HepG2 (cell line): ENCODE results near the gene CDK13. TPM values are rescaled to one million over a fixed set of nuclear protein-coding genes. Genes with fewer than 3 reads are reported as not detected.

ENCODE experiments used
- BATF2 ChIP-seq: sonication (generic); formaldehyde crosslinking; IDR thresholded peaks from 2 replicates; pipeline ENCODE4 v1.8.0; 2022; ENCODE audit warnings: mild to moderate bottlenecking, missing genetic modification reagents, moderate library complexity
- FOXO4 ChIP-seq: sonication (generic); formaldehyde crosslinking; conservative IDR thresholded peaks from 2 replicates; pipeline ENCODE4 v1.8.1; 2023; ENCODE audit warnings: missing genetic modification reagents
- HOXA3 ChIP-seq: sonication (generic); formaldehyde crosslinking; IDR thresholded peaks from 2 replicates; pipeline ENCODE4 v1.5.0; 2020; ENCODE audit warnings: missing genetic modification reagents
- JUND ChIP-seq: sonication (generic); formaldehyde crosslinking; IDR thresholded peaks from 2 replicates; pipeline ENCODE4 v1.8.0; 2022; ENCODE audit warnings: mild to moderate bottlenecking, missing genetic modification reagents
- MLLT10 ChIP-seq: sonication (generic); formaldehyde crosslinking; IDR thresholded peaks from 2 replicates; pipeline ENCODE4 v1.4.0; 2020; ENCODE audit warnings: missing genetic modification reagents
- NFYC ChIP-seq: IDR thresholded peaks from 2 replicates; pipeline ENCODE4 v1.6.1; 2016; ENCODE audit warnings: missing genetic modification reagents, missing compliant biosample characterization
- RERE ChIP-seq: IDR thresholded peaks from 2 replicates; pipeline ENCODE4 v1.6.1; 2016; ENCODE audit warnings: low read depth, missing genetic modification reagents, missing compliant biosample characterization
- REXO4 ChIP-seq: sonication (generic); formaldehyde crosslinking; IDR thresholded peaks from 2 replicates; pipeline ENCODE4 v1.8.0; 2022; ENCODE audit warnings: missing genetic modification reagents, mild to moderate bottlenecking, borderline replicate concordance
- SIN3A ChIP-seq: IDR thresholded peaks from 2 replicates; pipeline ENCODE4 v1.6.1; 2011; ENCODE audit warnings: low read depth, mild to moderate bottlenecking, control low read depth, low read length, borderline replicate concordance
- SKI ChIP-seq: fragments of 450-650 bp; IDR thresholded peaks from one replicate; pipeline ENCODE4 v1.6.1; 2018; ENCODE audit warnings: mild to moderate bottlenecking; ENCODE audit not compliant: partially characterized antibody
- TRAFD1 ChIP-seq: sonication (generic); formaldehyde crosslinking; IDR thresholded peaks from 2 replicates; pipeline ENCODE4 v1.5.1; 2020; ENCODE audit warnings: missing genetic modification reagents, mild to moderate bottlenecking, borderline replicate concordance
- ZBTB37 ChIP-seq: sonication (generic); formaldehyde crosslinking; IDR thresholded peaks from 2 replicates; pipeline ENCODE4 v1.4.0; 2020; ENCODE audit warnings: mild to moderate bottlenecking, missing genetic modification reagents
- ZBTB38 ChIP-seq: sonication (generic); formaldehyde crosslinking; IDR thresholded peaks from 2 replicates; pipeline ENCODE4 v1.5.1; 2020; ENCODE audit warnings: mild to moderate bottlenecking, missing genetic modification reagents
- ZNF382 ChIP-seq: sonication (generic); formaldehyde crosslinking; IDR thresholded peaks from 2 replicates; pipeline ENCODE4 v1.5.0; 2020; ENCODE audit warnings: missing genetic modification reagents, mild to moderate bottlenecking, borderline replicate concordance
- ZNF576 ChIP-seq: sonication (generic); formaldehyde crosslinking; IDR thresholded peaks from 2 replicates; pipeline ENCODE4 v1.4.0; 2020; ENCODE audit warnings: mild to moderate bottlenecking, missing genetic modification reagents
- ZNF598 ChIP-seq: sonication (generic); formaldehyde crosslinking; IDR thresholded peaks from 2 replicates; pipeline ENCODE4 v1.5.1; 2020; ENCODE audit warnings: mild to moderate bottlenecking, missing genetic modification reagents, borderline replicate concordance
- polyA plus RNA-seq, 8 experiments: library from polyadenylated mRNA; depleted of rRNA in 3 of 8; stranded (reverse) in 7 of 8; unstranded in 1 of 8; fragments of >200 nt; fragmentation: Illumina TruSeq in 4 of 8; extraction: Trizol in 4 of 8; gene quantifications; 2 replicates each; pipeline versions ENCODE4 v1.2.1 to v1.2.3, GENCODE V29; 2011 to 2016; ENCODE audit warnings: low read depth in 4 of 8, missing spikeins in 1 of 8, mixed read lengths in 1 of 8; ENCODE audit not compliant: insufficient read depth in 1 of 8
- total RNA-seq, 5 experiments: library from RNA; depleted of rRNA; stranded (reverse); fragments of >200 nt; fragmentation: Illumina TruSeq; extraction: Trizol; gene quantifications; 2 replicates each; pipeline ENCODE4 v1.2.3, GENCODE V29; 2016; ENCODE audit warnings: low read depth in 1 of 5

The CDK13 gene
- total and polyA plus RNA-seq, 2 of the 13 experiments (the other 11 are each of a cell fraction or from before 2014, with no cell fraction given), result 21.0 to 40.9 TPM

GRCh38 chr7:40134428-40135316 is 184.6 kb downstream of the CDK13 start, which contains the start of the genes MPLKIP and SUGCT (continued):
- TF ChIP-seq ZBTB38 (CRISPR knock-in tag) (peak; percentile 56; the same call in 1 of the 2 replicates), ZNF576 (CRISPR knock-in tag) (no peak), SIN3A (peak; percentile 83; the same call in 1 of the 2 replicates), HOXA3 (CRISPR knock-in tag) (peak; percentile 84), ZBTB37 (0 out of 2 replicates have a peak, but pooled peaks have one; percentile 37), TRAFD1 (no peak), JUND (CRISPR knock-in tag) (peak; percentile 15; the same call in 1 of the 2 replicates), ZNF598 (CRISPR knock-in tag) (0 out of 2 replicates have a peak, but pooled peaks have one; percentile 43), REXO4 (no peak), SKI (peak; percentile 47), NFYC (CRISPR knock-in tag) (no peak; the same call in 1 of the 2 replicates), ZNF382 (CRISPR knock-in tag) (no peak), MLLT10 (CRISPR knock-in tag) (no peak), BATF2 (CRISPR knock-in tag) (peak; percentile 77; the same call in 1 of the 2 replicates), RERE (CRISPR knock-in tag) (peak; percentile 49; the same call in 1 of the 2 replicates), FOXO4 (CRISPR knock-in tag) (0 out of 2 replicates have a peak, but pooled peaks have one; percentile 82)
